EL (cell line): ENCODE data around the gene RITA1.

Source experiments
- DNase-seq: peaks from one replicate; pipeline ENCODE4 v3.0.0-alpha.2; 2016

RITA1 gene

DNA sequence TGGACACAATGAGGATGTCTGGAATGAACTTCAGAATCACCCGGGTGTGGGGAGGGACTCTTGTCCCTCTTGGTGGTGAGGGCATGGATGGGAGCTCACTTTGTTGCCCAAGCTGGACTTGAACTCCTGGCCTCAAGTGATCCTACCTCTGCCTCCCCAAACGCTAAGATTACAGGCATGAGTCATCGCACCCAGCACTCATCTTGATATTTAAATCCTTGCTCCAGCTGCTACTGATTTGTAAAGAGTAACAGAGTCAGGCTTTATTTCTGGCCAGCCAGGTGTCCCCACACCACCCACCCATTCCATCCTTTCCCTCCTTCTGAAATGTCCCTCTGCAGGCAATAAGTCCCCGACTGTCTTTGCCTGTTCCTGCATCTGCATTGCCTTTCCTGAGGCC lies 5.2 kb upstream of the RITA1 start:
- no peak for DNase-seq

DNA sequence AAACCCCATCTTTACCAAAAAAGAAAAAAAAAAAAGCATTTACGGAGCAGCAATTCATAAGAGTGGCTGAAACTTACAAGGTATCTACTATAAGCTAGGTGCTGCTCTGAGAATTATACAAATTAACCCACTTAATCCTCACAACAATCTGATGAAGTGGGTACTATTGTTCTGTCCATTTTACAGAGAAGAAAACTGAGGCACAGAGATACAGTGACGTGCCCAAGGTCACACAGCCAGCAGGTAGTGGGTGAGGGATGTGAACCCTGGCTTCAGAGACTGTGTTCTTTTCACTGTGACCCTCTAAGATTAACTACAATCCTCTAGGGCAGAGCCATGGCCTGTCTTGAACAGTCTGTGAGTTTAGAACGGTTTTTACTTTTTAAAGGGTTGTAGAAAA lies 3.5 kb upstream of the RITA1 start:
- DNase-seq = no peak

DNA sequence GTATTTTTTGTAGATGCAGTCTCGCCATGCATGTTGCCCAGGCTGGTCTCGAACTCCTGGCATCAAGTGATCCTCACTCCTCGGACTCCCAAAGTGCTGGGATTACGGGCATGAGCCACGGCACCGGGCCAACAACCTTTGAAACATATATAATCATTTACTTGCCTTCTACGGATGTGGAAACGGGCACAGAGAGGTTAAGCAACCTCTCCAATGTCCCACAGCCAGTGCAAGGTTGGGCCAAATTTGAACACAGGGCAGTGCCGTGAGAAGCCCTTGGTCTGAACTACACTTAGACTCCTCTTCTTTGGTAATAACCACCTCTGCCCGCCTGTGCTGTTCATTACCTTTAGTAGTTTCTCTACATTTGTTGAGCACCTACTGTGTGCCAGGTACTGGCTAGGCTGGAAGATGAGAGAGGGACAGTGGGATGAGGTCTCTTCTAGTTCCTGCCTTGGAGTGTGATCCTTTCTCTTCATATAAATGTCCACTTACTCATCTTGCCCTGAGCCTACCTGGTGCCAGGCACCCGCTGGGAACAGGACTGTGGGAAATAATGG lies 2.4 kb upstream of the RITA1 start:
- no peak for DNase-seq

DNA sequence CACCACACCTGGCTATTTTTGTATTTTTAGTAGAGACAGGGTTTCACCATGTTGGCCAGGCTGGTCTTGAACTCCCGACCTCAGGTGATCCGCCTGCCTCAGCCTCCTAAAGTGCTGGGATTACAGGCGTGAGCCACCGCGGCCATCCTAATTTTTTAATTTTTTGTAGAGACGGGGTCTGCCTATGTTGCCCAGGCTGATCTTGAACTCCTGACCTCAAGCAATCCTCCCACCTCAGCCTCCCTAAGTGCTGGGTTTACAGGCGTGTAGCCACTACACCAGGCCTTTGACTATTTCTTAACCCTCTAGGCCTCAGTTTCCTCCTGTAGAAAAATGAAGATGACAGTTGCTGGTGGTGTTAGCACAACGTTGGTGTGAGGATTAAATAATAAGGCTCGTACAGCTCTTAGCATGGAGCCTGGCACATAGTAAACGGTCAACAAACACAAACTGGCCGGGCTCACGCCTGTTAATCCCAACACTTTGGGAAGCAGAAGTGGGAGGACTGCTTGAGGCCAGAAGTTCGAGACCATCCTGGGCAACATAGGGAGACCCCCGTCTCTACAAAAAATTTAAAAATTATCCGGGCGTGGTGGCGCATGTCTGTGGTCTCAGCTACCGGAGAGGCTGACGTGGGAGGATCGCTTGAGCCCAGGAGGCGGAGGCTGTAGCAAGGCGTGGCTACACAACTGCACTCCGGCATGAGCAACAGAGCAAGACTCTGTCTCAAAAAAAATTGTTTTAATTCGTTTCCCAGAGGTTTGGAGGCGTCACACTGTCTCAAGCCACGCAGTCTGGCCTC lies 1.2 kb upstream of the RITA1 start:
- DNase-seq = no peak

DNA sequence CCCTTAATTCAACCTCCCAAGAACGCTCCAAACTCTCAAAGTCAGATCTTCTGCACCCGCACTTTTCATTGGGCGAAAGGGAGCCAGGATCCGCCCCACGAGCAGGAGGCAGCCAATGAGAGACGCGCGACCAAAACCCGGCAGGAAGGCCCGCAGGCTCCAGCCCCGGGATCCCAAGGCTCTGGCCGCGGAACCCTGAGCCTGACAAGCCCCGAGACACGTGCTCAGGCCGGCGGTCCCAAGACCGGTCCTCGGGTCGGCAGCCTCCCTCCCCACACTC lies 681 bp upstream of the RITA1 start:
- peak; percentile 93 for DNase-seq

DNA sequence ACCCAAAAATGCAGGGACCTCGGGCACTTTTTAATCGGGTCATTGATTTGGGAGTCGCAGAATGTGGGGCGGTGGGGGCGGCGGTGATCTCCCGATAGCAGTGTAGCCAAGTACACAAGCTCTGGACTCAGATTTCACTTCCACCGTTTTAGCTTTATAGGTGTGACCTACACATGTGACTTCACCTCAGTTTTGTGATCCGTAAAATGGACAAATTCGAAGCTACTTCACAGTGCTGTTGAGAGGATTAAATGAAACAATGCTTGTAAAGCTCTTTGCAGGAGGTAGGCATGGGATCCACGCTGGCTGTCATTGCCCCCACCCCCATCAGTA lies 478 bp downstream of the RITA1 start:
- DNase-seq = no peak

DNA sequence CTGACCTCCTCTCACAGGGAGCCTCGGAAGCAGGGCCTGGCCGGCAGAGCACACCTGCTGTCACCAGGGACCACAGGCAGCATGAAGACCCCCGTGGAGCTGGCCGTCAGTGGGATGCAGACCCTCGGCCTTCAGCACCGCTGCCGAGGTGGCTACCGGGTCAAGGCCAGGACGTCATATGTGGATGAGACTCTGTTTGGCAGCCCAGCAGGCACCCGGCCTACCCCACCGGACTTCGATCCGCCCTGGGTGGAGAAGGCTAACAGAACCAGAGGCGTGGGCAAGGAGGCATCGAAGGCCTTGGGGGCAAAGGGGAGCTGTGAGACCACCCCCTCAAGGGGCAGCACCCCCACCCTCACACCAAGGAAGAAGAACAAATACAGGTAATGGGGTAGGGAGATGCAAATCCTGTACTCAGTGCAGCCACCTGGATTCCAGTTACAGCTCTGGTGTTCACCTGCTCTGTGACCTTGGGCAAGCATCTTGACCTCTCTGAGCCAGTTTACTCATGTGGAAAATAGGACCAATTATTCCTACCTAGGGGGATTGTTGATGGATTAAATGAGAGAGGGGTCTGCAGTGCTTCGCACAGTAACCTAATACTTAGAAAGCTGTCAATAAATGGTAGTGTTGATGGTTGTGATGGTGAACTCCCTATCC lies 1.3 kb downstream of the RITA1 start:
- no peak for DNase-seq

DNA sequence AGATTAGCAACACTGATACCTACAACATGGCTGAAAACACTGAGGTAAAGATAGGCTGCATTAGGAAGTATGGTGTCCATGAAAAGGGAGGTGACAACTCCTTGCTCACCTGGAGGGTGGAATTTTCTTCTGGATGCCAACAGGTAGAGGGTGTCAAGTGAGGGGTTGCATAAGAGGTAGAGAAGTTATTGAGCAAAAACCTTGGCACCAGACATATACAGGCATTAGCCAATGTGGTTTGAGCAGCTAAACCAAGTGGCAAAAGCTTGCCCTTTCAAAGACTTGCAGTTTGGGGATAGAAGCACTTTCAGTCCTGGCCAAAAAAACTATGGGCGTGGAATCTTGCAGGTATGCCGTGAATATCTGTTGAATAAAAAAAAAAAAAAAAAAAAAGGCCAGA lies 3.8 kb downstream of the RITA1 start:
- DNase-seq = no peak

DNA sequence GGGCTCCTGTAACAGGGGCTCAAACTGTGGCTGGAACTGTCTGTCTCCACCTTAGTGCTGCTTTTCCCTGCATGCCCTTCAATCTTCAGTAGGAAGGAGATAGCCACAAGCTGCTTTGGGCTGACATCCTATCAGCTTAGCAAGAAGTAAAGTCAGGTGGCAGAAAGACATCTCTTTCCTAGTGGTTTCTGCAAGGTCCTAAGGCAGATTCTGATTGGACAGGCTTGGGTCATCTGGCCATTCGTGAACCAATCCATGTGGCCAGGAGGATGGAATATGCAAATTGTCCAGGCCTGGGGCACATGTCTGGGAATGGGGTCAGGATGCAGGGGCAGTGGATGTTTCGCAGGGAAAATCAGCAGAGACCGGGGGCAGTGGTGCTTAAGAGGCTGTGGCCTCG lies 5.2 kb downstream of the RITA1 start:
- peak; percentile 50 for DNase-seq

DNA sequence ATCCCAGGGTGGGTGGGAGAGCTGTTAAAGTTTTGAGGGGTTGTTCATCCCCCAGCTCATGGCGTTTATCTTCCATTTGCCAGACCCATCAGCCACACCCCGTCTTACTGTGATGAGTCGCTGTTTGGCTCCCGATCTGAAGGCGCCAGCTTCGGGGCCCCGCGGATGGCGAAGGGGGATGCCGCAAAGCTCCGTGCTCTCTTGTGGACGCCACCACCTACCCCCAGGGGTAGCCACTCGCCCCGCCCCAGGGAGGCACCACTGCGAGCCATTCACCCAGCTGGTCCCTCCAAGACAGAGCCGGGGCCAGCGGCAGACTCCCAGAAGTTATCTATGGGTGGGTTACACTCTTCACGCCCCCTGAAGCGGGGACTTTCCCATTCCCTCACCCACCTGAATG lies 5.7 kb downstream of the RITA1 start:
- DNase-seq = no peak

DNA sequence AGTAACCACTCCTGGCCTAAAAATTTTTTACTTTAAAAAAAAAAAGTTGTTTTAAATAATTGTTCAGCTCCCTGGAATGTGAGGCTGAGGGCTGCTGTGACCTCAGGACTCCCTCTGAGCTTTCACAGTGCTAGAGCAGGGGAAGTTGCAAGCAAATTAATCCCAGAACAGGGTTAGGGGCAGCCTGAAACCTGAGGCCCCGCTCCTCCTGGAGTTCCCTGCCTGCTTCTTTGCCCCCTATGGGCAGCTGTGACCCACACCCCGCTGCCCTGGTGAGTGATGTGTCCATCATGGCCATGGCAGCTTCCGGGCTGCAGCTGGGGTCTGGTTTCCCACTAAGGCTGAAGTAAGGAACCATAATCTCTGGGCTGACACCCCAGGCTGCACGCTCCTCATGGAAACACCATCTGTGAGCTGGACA lies 9.5 kb downstream of the RITA1 start:
- DNase-seq = peak; percentile 82

DNA sequence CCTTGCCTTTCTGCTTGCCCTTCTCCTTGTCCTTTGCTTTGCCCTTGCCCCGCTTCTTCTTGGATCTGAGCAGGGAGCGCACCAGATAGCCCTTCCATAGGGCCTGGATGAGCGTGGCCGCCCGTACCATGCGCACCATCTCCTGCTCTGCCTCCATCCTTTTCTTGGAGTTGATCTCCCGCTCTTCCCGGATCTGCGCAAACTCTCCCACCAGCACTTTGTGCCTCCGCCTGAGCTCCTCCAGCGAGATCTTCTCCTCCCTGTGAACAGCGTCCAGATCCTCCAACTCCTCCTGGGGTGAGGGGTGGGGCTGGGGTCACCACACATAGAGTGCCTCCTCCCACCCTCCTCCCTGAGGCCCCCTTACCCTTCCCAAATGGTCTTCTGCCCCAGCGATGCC lies 10.1 kb downstream of the RITA1 start:
- DNase-seq = no peak

DNA sequence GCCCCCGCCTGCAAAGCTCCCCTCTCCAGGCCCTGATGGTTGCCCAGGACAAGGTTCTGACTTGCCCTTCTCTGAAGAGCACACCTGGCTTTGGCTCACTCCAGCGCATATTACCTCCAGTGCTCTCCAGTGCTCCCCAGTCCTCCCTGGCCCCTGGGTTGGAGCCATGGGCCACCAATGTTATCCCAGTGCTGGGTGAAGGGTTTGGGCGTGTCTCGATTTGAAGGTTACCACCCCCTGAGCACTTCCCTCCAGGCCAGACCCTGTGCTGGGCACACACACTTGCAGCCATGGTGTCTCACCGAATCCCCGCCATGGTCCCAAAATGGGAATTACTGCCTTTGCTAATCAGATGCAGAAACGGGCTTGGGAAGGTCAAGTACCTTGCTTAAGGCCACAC lies 11.1 kb downstream of the RITA1 start:
- no peak for DNase-seq

DNA sequence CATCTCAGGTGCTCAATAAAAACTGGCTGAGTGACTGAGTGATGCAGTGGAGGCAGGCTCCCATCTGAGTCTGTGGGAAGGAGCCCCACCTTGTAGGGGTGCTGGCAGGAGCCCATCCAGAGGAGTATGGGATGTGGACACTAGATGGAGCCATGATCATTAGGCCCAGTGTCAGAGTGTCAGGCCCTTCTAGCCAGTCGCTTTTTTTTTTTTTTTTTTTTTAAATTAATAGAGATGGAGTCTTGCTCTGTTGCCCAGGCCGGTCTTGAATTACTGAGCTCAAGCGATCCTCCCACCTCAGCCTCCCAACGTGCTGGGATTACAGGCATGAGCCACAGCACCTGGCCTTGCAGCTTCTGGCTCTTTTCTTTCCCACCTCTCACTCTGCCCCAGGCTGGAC lies 11.5 kb downstream of the RITA1 start:
- DNase-seq = peak; percentile 80

DNA sequence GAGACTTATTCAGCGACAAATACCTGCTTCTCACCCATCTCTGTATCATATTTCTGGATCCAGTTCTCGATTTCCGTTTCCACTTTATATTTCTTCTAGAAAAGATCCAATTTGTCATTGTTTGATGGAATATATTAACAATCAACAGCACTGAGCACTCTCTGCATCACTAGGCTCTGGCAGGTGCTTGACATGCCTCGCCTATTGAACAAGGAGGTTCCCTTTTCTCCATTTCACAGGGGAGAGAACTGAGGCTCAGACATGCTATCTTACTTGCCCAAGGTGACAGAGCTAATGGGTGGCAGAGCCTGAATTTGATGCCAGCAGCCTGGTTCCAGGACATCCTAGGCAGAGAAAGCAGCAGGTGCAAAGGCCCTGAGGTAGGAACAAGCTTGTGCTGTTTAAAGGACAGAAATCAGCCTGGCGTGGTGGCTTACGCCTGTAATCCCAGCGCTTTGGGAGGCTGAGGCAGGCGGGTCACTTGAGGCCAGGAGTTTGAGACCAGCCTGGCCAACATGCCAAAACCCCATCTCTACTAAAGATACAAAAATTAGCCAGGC lies 12.1 kb downstream of the RITA1 start:
- no peak for DNase-seq

DNA sequence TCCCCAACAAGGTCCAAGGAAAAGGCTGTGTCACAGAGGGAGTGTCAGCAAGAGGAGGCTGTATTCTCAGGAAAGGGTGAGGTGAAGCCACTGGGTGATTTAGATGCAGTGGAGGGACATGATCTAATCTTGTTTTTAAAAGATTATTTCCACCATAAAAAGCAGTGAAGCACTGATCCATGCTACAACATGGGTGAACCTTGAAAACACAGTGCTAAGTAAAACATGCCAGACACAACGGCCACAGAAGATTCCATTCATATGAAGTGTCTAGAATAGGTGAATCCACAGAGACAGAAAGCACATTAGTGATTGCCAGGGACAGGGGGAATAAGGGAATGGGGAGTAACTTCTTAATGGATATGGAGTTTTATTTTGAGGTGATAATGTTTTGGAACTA lies 12.8 kb downstream of the RITA1 start:
- DNase-seq = peak; percentile 33

DNA sequence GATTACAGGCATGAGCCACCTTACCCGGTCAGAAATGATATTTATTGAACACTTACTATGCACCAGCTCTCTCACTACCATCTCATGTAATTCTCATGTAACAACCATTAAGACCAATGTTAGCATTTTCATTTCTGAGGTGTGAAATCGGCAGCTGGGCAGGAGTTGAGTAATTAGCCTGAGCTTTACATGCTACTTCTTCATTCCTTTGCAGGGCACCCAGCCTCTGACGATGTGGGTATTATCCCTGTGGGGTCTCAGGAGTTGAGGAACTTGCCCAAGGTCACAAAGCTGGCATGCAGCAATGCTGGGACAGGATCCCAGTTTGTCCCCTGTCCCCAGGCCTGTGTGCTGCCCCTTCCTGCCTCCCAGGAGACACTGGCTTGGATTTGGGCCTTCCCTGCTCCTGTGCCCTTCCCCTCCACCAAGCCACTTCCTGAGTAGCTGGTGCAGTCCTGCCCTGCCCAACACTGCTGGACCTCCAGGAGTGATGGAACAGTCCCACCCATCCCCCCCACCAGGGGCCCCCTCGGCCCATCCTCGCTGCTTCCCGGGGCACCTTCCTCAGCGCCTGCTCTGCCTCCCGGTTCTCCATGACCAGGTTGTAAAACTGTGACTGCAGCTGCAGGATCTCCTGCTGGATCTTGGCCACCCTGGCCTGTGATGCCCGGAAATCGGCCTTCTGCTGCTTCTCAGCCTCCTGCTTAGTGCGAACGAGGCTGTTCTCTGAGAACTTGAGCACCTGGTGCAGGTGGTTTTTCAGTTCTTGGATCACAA lies 14.7 kb downstream of the RITA1 start:
- DNase-seq = no peak

DNA sequence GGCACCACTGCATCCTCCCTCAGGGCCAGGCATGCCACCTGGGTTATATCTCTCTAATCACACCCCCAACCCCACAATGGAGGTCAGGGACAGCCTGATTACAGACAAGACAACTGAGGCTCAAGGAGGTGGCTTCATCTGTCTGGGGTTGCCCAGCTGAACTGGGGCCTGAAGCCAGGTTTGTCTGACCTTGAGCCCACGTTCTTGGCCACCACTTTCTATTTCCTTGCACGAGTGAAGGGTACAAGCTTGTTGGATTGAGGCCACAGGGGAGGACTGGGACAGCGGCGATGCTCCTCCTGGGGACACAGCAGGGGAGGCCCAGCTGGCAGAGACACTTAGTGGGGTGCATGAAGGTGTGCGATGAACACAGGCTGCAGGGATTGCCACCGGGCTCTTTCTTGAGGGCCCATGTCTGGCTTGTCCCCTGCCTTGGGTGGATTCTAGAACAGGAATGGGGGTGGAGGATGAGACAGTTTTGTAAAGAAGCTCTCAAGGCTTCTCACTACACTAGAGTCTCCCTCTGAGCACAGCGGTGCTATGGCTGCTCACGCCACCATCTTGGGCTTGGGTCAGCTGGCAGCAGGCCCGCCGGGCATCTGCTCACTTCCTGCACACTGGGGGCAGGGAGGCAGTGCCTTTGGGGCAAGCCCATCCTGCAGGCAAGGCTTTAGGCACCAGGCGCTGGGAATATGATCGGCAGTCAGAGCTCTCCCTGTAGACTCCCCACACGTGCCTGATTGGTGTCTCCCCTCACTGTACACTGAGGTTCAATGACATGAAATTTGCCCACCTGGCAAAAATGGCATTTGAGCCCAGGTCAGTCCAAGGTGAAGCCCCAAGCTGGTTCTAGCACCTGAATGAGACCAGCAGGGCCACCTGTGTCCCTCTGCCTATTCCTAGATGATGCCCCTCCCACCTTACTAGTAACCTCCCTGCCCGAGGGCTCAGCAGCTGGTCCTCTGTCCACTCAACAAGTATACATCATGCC lies 16.0 kb downstream of the RITA1 start:
- no peak for DNase-seq

DNA sequence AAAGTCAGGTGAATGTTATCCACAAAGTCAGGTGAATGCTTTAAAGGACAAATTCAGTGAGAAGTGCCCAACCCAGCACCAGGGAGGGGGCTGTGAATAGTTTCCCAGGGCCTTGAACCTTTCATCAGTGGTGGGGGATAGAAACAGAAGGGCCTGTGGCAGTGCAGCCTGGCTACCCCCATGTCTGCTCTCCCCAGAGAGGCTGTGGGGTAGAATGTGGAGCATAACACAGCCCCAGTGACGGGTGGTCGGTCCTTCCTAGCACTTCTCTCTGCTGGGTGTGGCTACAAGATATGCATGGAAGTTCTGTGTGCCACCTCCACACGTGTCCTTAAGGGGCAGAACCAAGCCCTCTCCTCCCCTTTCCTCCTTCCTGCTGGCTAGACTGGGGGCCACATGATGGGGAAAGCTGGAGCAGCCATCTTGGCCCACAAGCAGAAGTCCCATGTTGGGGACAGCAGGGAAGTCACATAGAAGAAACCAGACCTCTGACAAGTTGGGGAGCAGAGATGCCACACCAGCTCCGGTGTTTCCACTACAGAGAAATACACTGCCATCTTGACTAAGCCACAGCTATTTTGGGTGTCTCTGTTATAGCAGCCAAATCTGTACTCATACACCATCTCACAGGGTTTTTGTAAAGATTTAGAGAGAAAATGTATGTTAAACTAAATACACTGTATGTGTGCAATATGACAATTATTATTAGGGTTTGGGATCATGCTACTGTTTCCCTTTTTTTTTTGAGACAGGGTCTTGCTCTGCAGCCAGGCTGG lies 17.0 kb downstream of the RITA1 start:
- DNase-seq = no peak

DNA sequence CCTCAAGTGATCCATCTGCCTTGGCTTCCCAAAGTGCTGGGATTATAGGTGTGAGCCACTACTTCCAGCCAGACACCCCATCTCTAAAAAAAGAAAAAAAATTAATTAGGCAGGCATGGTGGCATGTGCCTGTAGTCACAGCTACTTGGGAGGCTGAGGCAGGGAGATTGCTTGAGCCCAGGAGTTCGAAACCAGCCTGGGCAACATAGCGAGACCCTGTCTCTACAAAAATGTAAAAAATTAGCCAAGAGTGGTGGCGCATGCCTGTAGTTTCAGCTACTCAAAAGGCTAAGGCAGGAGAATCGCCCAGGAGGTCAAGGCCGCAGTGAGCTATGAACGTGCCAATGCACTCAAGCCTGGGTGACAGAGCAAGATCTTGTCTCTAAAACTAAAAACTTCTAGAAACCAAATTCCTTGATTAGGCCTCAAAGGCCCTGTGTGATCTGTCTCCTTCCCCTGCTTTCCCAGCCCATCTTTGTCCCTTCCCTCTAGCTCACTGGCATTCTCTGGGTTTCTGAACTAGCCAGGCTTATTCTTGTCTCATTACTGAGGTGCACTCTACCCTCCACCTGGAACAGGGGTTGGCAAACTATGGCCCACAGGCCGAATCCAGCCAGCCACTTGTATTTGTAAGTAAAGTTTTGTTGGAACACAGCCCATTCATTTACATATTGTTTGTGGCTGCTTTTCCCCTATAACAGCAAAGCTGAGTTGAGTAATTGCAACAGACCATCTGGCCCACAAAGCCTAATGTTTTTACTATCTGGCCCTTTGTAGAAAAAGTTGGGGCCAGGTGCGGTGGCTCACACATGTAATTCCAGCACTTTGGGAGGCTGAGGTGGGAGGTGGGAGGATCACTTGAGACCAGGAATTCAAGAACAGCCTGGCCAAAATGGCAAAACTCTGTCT lies 18.6 kb downstream of the RITA1 start:
- DNase-seq = no peak

DNA sequence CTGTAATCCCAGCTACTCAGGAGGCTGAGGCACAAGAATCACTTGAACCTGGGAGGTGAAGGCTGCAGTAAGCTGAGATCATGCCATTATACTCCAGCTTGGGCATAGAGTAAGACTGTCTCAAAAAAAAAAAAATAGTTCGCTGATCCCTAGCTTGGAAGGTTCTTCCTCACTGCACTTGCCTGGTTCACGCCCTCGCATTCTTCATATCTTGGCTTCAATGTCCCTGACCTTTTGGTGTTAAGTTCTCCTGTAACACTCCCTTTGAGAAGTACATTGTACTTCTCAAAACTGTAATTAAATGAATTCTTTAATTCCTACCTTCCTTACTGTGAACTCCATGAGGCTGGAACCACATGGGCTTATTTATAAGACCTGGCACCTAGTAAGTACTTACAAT lies 19.3 kb downstream of the RITA1 start:
- DNase-seq = no peak
